Skeletal muscle satellite cell (primary cell): ENCODE results near the gene PAPOLA.
A peak's percentile ranks its signal among the peaks of the same experiment; 100 is the strongest.

Source experiments
- H3K27me3 ChIP-seq: 2 replicates; pipeline ENCODE4 v1.7.0; 2013; ENCODE audit warnings: low read length; ENCODE audit not compliant: control insufficient read depth, insufficient read depth
- H3K36me3 ChIP-seq: 2 replicates; pipeline ENCODE4 v1.7.0; 2013; ENCODE audit warnings: mild to moderate bottlenecking, control low read depth, low read length; ENCODE audit not compliant: insufficient read depth
- H3K4me1 ChIP-seq: 2 replicates; pipeline ENCODE4 v1.7.0; 2013; ENCODE audit warnings: low read length; ENCODE audit not compliant: control insufficient read depth, insufficient read depth
- H3K4me2 ChIP-seq: 2 replicates; pipeline ENCODE4 v1.7.0; 2013; ENCODE audit warnings: mild to moderate bottlenecking, low read length
- H3K4me3 ChIP-seq: 2 replicates; pipeline ENCODE4 v1.7.0; 2013; ENCODE audit warnings: low read length
- H3K9ac ChIP-seq: 2 replicates; pipeline ENCODE4 v1.7.0; 2013; ENCODE audit warnings: mild to moderate bottlenecking, low read depth, low read length, moderate library complexity
- H3K9me3 ChIP-seq: replicated peaks from 2 replicates; pipeline ENCODE4 v1.7.0; 2013; ENCODE audit warnings: mild to moderate bottlenecking, control low read depth, low read length

PAPOLA gene

GRCh38 chr14:96614481-96614881 lies 112.3 kb downstream of the PAPOLA start:
- H3K9ac ChIP-seq: no peak overlapping the region
- no peaks in the 10 kb centered on the region for H3K36me3 ChIP-seq
- peak overlapping the region; percentile 48 for H3K4me3 ChIP-seq
- H3K27me3 ChIP-seq: peaks cover 28% of the 10 kb centered on the region
- H3K4me2 ChIP-seq: peak overlapping the region; percentile 46
- no peaks in the 10 kb centered on the region for H3K4me1 ChIP-seq
- H3K9me3 ChIP-seq: no peaks in the 10 kb centered on the region

DNA sequence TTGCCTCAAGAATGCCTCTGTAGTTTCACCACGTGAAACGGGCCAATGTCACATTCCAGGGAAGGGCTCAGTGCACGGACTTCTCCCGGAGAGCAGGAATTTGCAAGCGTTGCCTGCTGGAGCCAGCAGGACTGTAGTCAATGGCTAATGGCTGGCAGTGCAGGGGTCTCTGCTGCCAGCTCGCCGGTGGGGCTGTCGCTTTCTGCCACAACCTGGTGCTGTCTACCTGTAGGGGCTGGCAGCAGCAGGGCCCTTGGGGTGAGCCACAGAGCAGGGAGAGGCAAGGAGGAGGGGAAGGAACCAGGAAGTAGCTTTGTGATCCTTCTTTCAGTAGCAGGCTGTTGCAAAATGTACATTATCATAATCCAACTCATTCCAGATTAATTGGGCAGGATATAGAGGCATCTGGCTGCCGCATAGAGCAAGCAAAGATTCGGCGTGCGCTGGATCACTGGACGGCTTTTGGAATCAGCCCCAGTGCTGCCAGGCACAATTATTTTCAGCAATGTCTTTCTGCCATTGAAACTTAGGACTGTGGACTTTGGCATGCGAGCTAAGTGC lies 114.1 kb downstream of the PAPOLA start:
- no peak overlapping the region for H3K4me3 ChIP-seq
- no peaks in the 10 kb centered on the region for H3K36me3 ChIP-seq
- H3K9me3 ChIP-seq: no peaks in the 10 kb centered on the region
- no peak overlapping the region for H3K9ac ChIP-seq
- no peaks in the 10 kb centered on the region for H3K4me1 ChIP-seq
- H3K27me3 ChIP-seq: peaks cover 21% of the 10 kb centered on the region
- H3K4me2 ChIP-seq: no peak overlapping the region
